Right cardiac atrium (tissue), 5 donors: ENCODE data around the gene HTR3A. TPM values are rescaled to one million over a fixed set of nuclear protein-coding genes. Genes with fewer than 3 reads are reported as not detected.

ENCODE experiments used
- ATAC-seq, 2 donors: fragments of 200-7000 bp; cut with Tn5 transposase; one replicate each; pipeline versions ENCODE4 v1.8.0 to v1.9.1; 2020; ENCODE audit warnings: moderate library complexity in 2 of 2, mild to moderate bottlenecking in 1 of 2
- DNase-seq, 3 donors: peaks; one replicate each; pipeline ENCODE4 v3.0.0-alpha.2; 2020
- H3K27ac ChIP-seq: one replicate; pipeline ENCODE4 v1.5.1; 2013; ENCODE audit warnings: mild to moderate bottlenecking, low read length, control low read depth, moderate library complexity
- H3K27me3 ChIP-seq: one replicate; pipeline ENCODE4 v1.6.1; 2013; ENCODE audit not compliant: control insufficient read depth, insufficient read depth
- H3K4me1 ChIP-seq: one replicate; pipeline ENCODE4 v1.6.1; 2013; ENCODE audit warnings: low read length; ENCODE audit not compliant: control insufficient read depth, insufficient read depth
- H3K4me3 ChIP-seq: one replicate; pipeline ENCODE4 v1.5.1; 2013; ENCODE audit warnings: low read length, control low read depth
- H3K9me3 ChIP-seq: one replicate; pipeline ENCODE4 v1.6.1; 2013; ENCODE audit warnings: low read length; ENCODE audit not compliant: control insufficient read depth
- WGBS: extraction: QIAGEN DNeasy Blood & Tissue Kit; methylation state at CpG from one replicate; pipeline ENCODE4 v1.1.7; 2013; 5-methylcytosine and 5-hydroxymethylcytosine counted together
- intact Hi-C, 4 donors: fragments of 100-400 bp; cut with DNase I; formaldehyde crosslinking; loops; one replicate each; pipeline versions ENCODE4 v1.11.0 to v1.14.0; 2022 to 2023
- polyA plus RNA-seq: library from polyadenylated mRNA; stranded (reverse); fragments of 200-250 nt; gene quantifications from one replicate; pipeline ENCODE4 v1.2.3, GENCODE V29; 2013
- total RNA-seq, 4 donors: library from RNA; stranded (reverse); fragmentation: NEBNext Ultra II Directional; extraction: Animal tissue kit (Norgen Biotek cat#: 25700); gene quantifications; one replicate each; pipeline ENCODE4 v1.2.1, GENCODE V29; 2021
- donor health status: healthy with polysubstance abuse.
- donor health status: DM: no; HTN: yes; CAD: no.
- donor health status: DM: no; HTN: no; CAD: no.
- donor health status: DM: no; HTN: yes; CAD: no; lungs with severe emphysema.
- donor health status: DM: yes; HTN: yes; CAD: no.

HTR3A gene
- total and polyA plus RNA-seq, 5 donors = 0.09 TPM; not detected in 4

GRCh38 chr11:113979431-113979830, 4.5 kb downstream of the HTR3A start:
- Histone ChIP-seq H3K4me3 (no peak overlapping the region), H3K4me1 (peaks cover 7% of the 10 kb centered on the region), H3K9me3 (no peaks in the 10 kb centered on the region), H3K27ac (no peak overlapping the region), H3K27me3 (no peaks in the 10 kb centered on the region)
- WGBS = 14% methylated on average over 1 of the region's 1 CpG
- no peak for ATAC-seq
- intact Hi-C loops = no loop called here
- DNase-seq = no peak

DNA sequence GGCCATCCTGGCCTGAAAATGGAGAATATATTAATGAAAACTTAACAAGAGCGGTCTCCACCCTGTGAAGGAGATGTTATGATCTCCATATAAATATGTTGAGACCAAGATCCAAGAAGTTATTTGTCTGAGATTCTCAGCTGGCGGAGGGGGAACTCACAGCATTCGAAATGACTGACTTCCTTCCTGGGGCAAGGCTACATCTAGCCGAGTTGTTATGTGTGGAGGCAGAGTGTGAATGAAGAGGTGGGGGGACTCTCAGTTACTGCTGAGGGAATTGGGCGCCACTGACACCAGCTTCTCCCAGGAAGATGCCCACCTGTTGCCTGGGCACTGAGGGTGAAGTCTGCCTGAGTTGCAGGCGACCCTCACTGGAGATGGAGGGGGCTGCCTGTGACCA, 5.9 kb downstream of the HTR3A start:
- intact Hi-C loops = loop anchor here in 1 of 4 donors (10.0 kb wide), 1 partner anchor 76 kb away; the partner anchor contains the start of gene HTR3B
- no peak for DNase-seq
- H3K27me3 ChIP-seq = no peaks in the 10 kb centered on the region

DNA sequence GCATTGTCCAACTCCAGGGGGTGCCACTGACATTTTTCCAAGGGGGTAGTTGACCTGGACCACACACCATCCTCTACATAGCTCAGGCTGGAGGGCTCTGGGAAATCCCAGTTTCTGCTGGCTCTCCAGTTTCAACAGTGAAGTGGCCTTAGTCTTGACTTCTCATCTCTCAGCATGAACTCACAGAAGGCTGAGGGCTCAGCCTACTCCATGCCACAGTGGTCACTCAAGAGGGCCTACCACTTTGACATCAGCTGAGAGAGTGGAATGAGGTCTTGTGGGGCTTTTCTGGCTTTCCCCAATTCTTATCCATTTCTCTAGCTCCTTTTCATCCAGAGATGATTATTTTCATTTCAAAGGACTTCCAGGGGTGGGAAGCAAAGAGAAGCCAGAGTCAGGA, 7.4 kb downstream of the HTR3A start:
- Histone ChIP-seq H3K4me1 (no peaks in the 10 kb centered on the region), H3K27ac (no peak overlapping the region), H3K9me3 (no peaks in the 10 kb centered on the region), H3K27me3 (no peaks in the 10 kb centered on the region), H3K4me3 (no peak overlapping the region)
- no peak for DNase-seq
- ATAC-seq = no peak
- intact Hi-C loops = loop anchor here in 1 of 4 donors (10.0 kb wide), 1 partner anchor 78 kb away; the partner anchor contains the start of gene HTR3B

More for the DNA sequence above, 5.9 kb downstream of the HTR3A start:
- ATAC-seq = no peak
- Histone ChIP-seq H3K4me3 (no peak overlapping the region), H3K9me3 (no peaks in the 10 kb centered on the region), H3K27ac (no peak overlapping the region), H3K4me1 (no peaks in the 10 kb centered on the region)
- 65% methylated on average over 6 of the region's 6 CpGs for WGBS

DNA sequence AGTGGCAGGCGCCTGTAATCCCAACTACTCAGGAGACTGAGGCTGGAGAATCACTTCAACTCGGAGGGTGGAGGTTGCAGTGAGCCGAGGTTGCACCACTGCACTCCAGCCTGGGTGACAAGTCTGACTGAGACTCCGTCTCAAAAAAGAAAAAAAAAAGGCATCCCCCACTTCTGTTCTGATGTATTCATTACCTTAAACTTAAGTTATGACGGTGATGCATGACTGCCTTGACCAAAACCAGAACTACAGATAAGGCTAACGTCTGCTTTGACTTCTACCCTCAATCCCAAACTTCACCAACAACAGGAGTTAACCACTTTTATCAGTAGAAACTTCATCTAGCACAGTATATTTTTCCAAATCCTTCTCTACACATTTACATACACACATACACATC, 9.9 kb downstream of the HTR3A start:
- H3K27ac ChIP-seq = no peak overlapping the region
- H3K9me3 ChIP-seq = no peaks in the 10 kb centered on the region
- WGBS = 67% methylated on average over 6 of the region's 6 CpGs
- no peaks in the 10 kb centered on the region for H3K4me1 ChIP-seq
- intact Hi-C loops = loop anchor here in 1 of 4 donors (10.0 kb wide), 1 partner anchor 80 kb away; the partner anchor contains the start of gene HTR3B
- DNase-seq (no peak), ATAC-seq (no peak)
- no peaks in the 10 kb centered on the region for H3K27me3 ChIP-seq
- H3K4me3 ChIP-seq = no peak overlapping the region

DNA sequence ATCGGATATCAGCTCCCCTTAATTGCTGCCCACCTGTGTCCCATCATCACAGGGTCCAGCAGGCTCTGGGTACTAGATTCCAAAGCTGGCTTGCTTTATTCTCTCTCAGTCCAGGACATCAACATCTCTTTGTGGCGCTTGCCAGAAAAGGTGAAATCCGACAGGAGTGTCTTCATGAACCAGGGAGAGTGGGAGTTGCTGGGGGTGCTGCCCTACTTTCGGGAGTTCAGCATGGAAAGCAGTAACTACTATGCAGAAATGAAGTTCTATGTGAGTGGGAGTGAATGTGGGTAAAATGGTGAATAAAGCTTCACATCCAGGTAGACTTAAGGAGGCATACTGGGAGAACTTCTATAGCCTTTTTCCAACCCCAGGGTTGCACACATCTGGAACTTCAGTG, 11.0 kb downstream of the HTR3A start:
- Histone ChIP-seq H3K4me1 (no peaks in the 10 kb centered on the region), H3K9me3 (no peaks in the 10 kb centered on the region), H3K27ac (no peak overlapping the region), H3K4me3 (no peak overlapping the region), H3K27me3 (no peaks in the 10 kb centered on the region)
- ATAC-seq = no peak
- intact Hi-C loops = loop anchor here in 1 of 4 donors (10.0 kb wide), 1 partner anchor 81 kb away; the partner anchor contains the start of gene HTR3B
- 78% methylated on average over 4 of the region's 4 CpGs for WGBS
- no peak for DNase-seq

DNA sequence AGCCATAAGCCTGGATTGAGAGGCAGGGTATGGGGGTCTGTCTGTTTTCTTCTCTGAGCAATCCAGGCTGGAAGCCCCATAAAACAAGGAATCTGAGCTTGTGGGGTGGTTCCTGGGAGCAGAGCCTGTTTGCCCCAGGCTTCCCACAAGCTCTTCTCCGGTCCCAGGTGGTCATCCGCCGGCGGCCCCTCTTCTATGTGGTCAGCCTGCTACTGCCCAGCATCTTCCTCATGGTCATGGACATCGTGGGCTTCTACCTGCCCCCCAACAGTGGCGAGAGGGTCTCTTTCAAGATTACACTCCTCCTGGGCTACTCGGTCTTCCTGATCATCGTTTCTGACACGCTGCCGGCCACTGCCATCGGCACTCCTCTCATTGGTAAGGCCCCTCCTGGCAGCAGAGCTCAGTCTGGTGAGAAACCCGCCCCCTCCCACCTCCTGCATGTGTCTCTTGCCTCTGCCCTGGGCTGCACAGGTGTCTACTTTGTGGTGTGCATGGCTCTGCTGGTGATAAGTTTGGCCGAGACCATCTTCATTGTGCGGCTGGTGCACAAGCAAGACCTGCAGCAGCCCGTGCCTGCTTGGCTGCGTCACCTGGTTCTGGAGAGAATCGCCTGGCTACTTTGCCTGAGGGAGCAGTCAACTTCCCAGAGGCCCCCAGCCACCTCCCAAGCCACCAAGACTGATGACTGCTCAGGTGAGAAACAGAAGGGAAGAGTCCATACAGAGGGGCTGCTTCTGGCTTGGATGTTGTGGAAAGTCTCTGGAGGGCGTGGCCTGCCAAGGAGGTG, 11.6 kb downstream of the HTR3A start:
- DNase-seq (peak in 1 of 3 donors; percentile 28), ATAC-seq (no peak)
- Histone ChIP-seq H3K27me3 (no peaks in the 10 kb centered on the region), H3K4me1 (no peaks in the 10 kb centered on the region), H3K27ac (no peak overlapping the region), H3K4me3 (no peak overlapping the region), H3K9me3 (no peaks in the 10 kb centered on the region)
- intact Hi-C loops = loop anchor here in 1 of 4 donors (10.0 kb wide), 1 partner anchor 82 kb away; the partner anchor contains the start of gene HTR3B
- WGBS = 81% methylated on average over 18 of the region's 18 CpGs

DNA sequence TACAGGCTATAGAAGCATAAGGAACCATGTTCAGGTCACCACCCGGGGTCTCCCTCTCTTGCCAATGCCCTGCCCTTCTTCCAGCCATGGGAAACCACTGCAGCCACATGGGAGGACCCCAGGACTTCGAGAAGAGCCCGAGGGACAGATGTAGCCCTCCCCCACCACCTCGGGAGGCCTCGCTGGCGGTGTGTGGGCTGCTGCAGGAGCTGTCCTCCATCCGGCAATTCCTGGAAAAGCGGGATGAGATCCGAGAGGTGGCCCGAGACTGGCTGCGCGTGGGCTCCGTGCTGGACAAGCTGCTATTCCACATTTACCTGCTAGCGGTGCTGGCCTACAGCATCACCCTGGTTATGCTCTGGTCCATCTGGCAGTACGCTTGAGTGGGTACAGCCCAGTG, 14.5 kb downstream of the HTR3A start:
- intact Hi-C loops = loop anchor here in 1 of 4 donors (10.0 kb wide), 1 partner anchor 85 kb away; the partner anchor contains the start of gene HTR3B
- no peaks in the 10 kb centered on the region for H3K4me1 ChIP-seq
- H3K4me3 ChIP-seq = no peak overlapping the region
- H3K9me3 ChIP-seq = no peaks in the 10 kb centered on the region
- H3K27me3 ChIP-seq = no peaks in the 10 kb centered on the region
- DNase-seq = no peak
- ATAC-seq = no peak
- WGBS = 69% methylated on average over 15 of the region's 15 CpGs
- no peak overlapping the region for H3K27ac ChIP-seq

DNA sequence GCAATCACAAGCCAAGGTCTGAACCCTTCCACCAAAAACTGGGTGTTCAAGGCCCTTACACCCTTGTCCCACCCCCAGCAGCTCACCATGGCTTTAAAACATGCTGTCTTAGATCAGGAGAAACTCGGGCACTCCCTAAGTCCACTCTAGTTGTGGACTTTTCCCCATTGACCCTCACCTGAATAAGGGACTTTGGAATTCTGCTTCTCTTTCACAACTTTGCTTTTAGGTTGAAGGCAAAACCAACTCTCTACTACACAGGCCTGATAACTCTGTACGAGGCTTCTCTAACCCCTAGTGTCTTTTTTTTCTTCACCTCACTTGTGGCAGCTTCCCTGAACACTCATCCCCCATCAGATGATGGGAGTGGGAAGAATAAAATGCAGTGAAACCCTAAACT, 15.0 kb downstream of the HTR3A start:
- WGBS = 64% methylated on average over 2 of the region's 2 CpGs
- ATAC-seq (no peak), DNase-seq (no peak)
- H3K27ac ChIP-seq = no peak overlapping the region
- no peaks in the 10 kb centered on the region for H3K4me1 ChIP-seq
- H3K9me3 ChIP-seq = no peaks in the 10 kb centered on the region
- intact Hi-C loops = loop anchor here in 3 of 4 donors (10.0 kb wide), 3 partner anchors 85 to 275 kb away; partner anchors contain the start of gene HTR3B (in 1 of the 3)
- no peaks in the 10 kb centered on the region for H3K27me3 ChIP-seq
- no peak overlapping the region for H3K4me3 ChIP-seq

- no peaks in the 10 kb centered on the region for H3K4me1 ChIP-seq
- peak; percentile 41 to 77 (median 69) for DNase-seq
- 10% methylated on average over 4 of the region's 4 CpGs for whole genome bisulfite sequencing
- no peak overlapping the region for H3K4me3 ChIP-seq
- intact Hi-C loops = loop anchor here in 2 of 4 donors (10.0 kb wide), 2 partner anchors 96 to 274 kb away; no protein-coding TSS in a partner anchor
- H3K27ac ChIP-seq = no peak overlapping the region
- ATAC-seq = no peak
- no peaks in the 10 kb centered on the region for H3K27me3 ChIP-seq
- H3K9me3 ChIP-seq = no peaks in the 10 kb centered on the region
These were observed 16.3 kb downstream of the HTR3A start for GRCh38 chr11:113991170-113991569.

DNA sequence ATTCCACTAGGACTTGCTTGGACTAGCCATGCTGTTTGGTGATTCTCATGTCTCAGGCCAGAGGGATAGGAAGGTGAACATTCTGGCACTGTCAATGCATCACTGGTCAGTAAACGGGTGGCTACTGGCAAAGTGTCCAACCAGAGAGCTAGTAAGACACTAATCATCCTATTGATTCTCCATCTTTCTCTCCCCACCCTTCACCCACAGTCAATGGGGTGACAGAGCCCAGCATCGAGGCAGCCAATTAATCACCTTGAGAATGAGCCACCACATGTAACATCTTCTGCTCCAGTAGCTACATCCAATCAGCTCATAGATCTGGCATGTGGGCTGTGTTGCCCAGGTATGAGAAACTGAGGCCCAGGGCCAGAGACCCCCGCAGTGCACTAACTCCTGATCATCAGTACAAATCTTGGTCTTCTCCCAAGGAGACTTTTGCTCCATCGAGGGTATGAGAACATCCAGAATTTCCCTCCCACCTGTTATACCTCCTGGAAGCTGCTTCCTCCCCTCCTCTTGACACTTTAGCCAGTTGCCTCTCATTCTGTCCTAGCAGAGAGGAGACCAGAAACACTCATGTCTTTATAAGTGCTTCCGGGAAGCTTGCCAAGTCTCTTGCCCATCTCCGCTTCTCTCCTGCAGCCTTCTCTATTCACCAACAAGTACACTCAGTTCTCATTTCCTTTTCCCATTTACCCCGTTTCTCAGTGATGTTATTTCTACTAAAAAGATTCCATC, 17.0 kb downstream of the HTR3A start:
- intact Hi-C loops = loop anchor here in 2 of 4 donors (10.0 kb wide), 2 partner anchors 97 to 273 kb away; no protein-coding TSS in a partner anchor

More for the DNA sequence above, 17.0 kb downstream of the HTR3A start:
- H3K4me3 ChIP-seq = no peak overlapping the region
- no peak for ATAC-seq
- DNase-seq = no peak
- no peaks in the 10 kb centered on the region for H3K9me3 ChIP-seq
- H3K4me1 ChIP-seq = no peaks in the 10 kb centered on the region
- no peak overlapping the region for H3K27ac ChIP-seq
- H3K27me3 ChIP-seq = no peaks in the 10 kb centered on the region
- WGBS = 50% methylated on average over 7 of the region's 7 CpGs
